Upper lobe of left lung (tissue), 4 donors: ENCODE data around the gene PDE6G.

Experiments used
- CTCF ChIP-seq, 6 experiments: fragments of 450-650 bp in 4 of 6; fragments of 200-600 bp in 2 of 6; sonication (generic) in 2 of 6; IDR thresholded peaks; one replicate each; pipeline ENCODE4 v1.5.1; 2016 to 2019; ENCODE audit warnings: antibody characterized with exemption in 6 of 6
- EP300 ChIP-seq, 4 donors: sonication (generic); formaldehyde crosslinking; IDR thresholded peaks; one replicate each; pipeline ENCODE4 v1.5.1; 2017; ENCODE audit warnings: antibody characterized with exemption in 4 of 4, control low read depth in 2 of 4
- POLR2A ChIP-seq, 4 donors: fragments of 450-650 bp; IDR thresholded peaks; one replicate each; pipeline ENCODE4 v1.5.1; 2016 to 2017; ENCODE audit warnings: antibody characterized with exemption in 4 of 4, mild to moderate bottlenecking in 2 of 4

GRCh38 chr17:81666342-81667191 lies 10.2 kb upstream of the PDE6G start, which contains the start of the genes CCDC137 and OXLD1:
- peak in 1 of 6 experiments; percentile 9 for TF ChIP-seq CTCF (IDR thresholded peaks at IDR 0.05)
- peak in 3 of 4 donors; percentile 81 to 96 (median 83) for TF ChIP-seq POLR2A (IDR thresholded peaks at IDR 0.05)
- TF ChIP-seq EP300 (IDR thresholded peaks at IDR 0.05) = no peak
